Transverse colon (tissue), 3 donors: ENCODE results near the gene ARG2.

Source experiments
- POLR2A ChIP-seq: fragments of 450-650 bp; IDR thresholded peaks from one replicate; pipeline ENCODE4 v1.6.1; 2016; ENCODE audit warnings: antibody characterized with exemption, mild to moderate bottlenecking, moderate library complexity
- TF ChIP-seq, protein P1 (sequence below), 5 experiments: fragments of 200-600 bp in 3 of 5; fragments of 450-650 bp in 2 of 5; sonication (generic) in 3 of 5; IDR thresholded peaks; 1 replicate in 2 of 5; 2 replicates in 3 of 5; pipeline ENCODE4 v1.5.1; 2016 to 2017; ENCODE audit warnings: antibody characterized with exemption in 5 of 5, inconsistent platforms in 3 of 5, mild to moderate bottlenecking in 2 of 5, moderate library complexity in 1 of 5

GRCh38 chr14:67609642-67610310 lies 9.9 kb upstream of the ARG2 start:
- TF ChIP-seq, protein P1, sequence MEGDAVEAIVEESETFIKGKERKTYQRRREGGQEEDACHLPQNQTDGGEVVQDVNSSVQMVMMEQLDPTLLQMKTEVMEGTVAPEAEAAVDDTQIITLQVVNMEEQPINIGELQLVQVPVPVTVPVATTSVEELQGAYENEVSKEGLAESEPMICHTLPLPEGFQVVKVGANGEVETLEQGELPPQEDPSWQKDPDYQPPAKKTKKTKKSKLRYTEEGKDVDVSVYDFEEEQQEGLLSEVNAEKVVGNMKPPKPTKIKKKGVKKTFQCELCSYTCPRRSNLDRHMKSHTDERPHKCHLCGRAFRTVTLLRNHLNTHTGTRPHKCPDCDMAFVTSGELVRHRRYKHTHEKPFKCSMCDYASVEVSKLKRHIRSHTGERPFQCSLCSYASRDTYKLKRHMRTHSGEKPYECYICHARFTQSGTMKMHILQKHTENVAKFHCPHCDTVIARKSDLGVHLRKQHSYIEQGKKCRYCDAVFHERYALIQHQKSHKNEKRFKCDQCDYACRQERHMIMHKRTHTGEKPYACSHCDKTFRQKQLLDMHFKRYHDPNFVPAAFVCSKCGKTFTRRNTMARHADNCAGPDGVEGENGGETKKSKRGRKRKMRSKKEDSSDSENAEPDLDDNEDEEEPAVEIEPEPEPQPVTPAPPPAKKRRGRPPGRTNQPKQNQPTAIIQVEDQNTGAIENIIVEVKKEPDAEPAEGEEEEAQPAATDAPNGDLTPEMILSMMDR (IDR thresholded peaks at IDR 0.05), result no peak
- no peak for TF ChIP-seq POLR2A
